ENCODE results near the gene ZRANB2.

GRCh38 chr1:71018791-71019190 lies 62.0 kb downstream of the ZRANB2 start:
- TF ChIP-seq GATA3 (IDR thresholded peaks at IDR 0.05; ENCODE audit: low read depth, low read length) (no peak), GATA2 (IDR thresholded peaks at IDR 0.05; ENCODE audit: low read depth, low read length) (no peak)
